Effector CD4-positive, alpha-beta T cell (primary cell): ENCODE data around the gene HTR2B.
"Not testable (repeated sequence)": the region's sequence is repeated elsewhere in the genome, so short reads cannot be mapped to it uniquely, and the experiment has no call there.

Experiments
- DNase-seq: peaks from one replicate; pipeline ENCODE4 v3.0.0-alpha.2; 2020

HTR2B gene

GRCh38 chr2:231133365-231134099, 8.7 kb upstream of the HTR2B start:
- no peak for DNase-seq

GRCh38 chr2:231132129-231132528, 7.3 kb upstream of the HTR2B start:
- DNase-seq: no peak

DNA sequence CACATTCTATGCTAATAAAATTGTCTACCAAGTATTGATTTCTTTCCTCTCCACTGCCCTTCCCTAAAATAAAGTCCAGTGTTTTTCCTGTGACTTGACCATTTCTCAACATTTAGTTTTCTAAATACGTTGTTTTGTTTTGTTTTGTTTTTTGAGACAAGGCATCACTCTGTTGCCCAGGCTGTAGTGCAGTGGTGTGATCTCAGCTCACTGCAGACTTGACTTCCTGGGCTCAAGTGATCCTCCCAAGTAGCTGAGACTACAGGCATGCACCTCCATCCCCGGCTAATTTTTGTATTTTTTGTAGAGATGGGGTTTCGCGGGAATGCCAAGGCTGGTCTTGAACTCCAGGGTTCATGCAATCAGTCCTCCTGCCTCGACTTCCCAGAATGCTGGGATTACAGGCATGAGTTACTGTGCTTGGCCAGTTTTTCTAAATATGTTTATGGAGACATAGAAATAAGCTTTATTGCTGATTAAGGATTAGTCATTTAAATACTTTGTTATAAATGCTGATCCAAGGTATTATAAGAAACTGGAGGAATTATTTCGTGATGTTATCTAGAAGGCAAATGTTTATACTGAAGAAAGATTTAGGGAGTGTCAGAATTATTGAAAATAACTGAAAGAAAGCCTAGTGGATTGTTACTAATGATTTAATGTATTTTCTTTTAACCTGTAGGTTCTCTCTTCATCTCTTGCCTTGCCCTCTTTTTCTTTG, 5.7 kb upstream of the HTR2B start:
- no peak for DNase-seq

GRCh38 chr2:231129216-231129615, 4.4 kb upstream of the HTR2B start:
- DNase-seq: no peak

- DNase-seq: no peak
These were observed 3.7 kb upstream of the HTR2B start for GRCh38 chr2:231128541-231128940.

GRCh38 chr2:231127936-231128335, 3.1 kb upstream of the HTR2B start:
- no peak for DNase-seq

- no peak for DNase-seq
These were observed 2.6 kb upstream of the HTR2B start for GRCh38 chr2:231127480-231127879.

DNA sequence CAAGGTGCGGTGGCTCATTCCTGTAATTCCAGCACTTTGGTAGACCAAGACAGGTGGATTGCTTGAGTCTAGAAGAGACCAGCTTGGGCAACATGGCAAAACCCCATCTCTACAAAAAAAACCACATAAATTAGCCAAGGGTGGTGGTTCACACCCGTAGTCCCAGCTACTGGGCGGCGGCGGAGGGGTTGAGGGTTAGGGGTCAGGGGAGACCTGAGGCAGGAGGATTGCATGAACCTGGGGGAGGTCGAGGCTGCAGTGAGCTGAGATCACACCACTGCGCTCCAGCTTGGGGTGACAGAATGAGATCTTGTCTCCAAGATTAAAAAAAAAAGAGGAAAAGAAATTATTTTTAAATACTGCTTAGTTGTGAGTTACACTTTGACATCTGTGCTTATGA, 1.3 kb upstream of the HTR2B start:
- no peak for DNase-seq

GRCh38 chr2:231123362-231123898, 1.4 kb downstream of the HTR2B start:
- DNase-seq: no peak

GRCh38 chr2:231118614-231118942, 6.3 kb downstream of the HTR2B start:
- DNase-seq: no peak

DNA sequence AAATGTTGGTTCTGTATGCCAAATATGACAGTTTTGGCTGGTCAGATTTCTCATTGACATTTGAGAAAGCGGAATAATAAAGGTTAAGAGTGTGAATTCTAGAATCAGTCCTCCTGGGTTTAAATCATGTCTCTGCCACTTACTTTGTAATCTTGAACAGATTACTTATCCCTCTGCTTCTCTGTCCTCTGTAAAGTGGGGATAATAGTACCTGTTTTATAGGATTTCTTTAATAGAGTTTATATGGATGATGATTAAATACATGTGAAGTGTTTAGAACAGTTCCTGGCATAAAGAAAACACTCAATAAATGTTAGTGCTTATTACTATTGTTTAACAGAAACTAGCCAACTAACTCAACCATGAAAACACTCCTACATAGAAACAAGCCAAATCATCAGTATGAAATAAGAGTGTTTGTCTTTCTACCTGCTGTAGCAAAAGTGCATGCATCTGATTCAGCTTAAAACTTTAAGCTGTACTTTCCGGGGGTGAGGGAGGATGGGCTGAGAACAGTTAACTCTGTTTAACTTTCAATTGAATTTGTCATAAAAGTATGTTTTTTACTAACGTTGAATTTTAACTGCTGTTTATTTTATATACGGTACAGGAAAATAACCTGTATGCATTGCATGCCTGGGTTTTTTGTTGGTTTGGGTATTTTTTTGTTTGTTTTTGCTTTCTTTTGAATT, 6.8 kb downstream of the HTR2B start:
- DNase-seq: no peak

- no peak for DNase-seq
These were observed 7.7 kb downstream of the HTR2B start for GRCh38 chr2:231117148-231117547.

DNA sequence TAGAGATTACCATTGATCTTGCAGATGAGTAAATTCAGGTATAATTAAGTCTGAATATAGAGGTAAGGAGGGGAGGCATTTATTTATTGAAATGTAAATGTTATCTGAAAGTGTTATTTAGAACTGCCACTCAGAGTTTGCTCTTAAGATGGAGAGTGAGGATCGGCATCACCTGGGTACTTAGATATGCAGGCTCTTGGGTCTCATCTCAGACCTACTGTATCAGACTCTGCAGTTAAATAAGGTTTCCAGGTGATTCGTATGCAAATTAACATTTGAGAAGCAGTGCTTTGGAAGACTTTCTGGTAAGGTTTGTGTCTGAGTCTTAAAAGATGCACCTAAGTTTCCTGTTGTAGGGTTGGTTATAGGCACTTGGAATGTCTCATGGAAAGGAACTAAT, 9.2 kb downstream of the HTR2B start:
- no peak for DNase-seq

DNA sequence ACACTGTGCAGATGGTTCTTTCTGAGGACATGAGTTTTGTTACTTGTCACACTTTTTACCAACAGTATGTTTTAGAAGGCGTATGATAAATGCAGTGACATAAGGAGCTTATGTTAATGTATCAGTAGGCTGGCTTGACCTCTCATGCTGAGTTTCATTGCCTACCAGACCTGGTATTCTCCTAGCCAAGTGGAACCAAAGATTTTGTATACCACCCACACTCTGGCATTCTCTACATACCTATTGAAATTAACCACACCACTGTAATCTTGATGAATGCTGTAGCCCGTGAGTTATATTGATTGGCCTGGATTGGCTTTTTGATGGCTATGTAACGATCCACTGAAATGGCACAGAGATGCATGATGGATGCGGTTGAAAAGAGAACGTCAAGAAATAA, 11.4 kb downstream of the HTR2B start:
- DNase-seq: no peak

DNA sequence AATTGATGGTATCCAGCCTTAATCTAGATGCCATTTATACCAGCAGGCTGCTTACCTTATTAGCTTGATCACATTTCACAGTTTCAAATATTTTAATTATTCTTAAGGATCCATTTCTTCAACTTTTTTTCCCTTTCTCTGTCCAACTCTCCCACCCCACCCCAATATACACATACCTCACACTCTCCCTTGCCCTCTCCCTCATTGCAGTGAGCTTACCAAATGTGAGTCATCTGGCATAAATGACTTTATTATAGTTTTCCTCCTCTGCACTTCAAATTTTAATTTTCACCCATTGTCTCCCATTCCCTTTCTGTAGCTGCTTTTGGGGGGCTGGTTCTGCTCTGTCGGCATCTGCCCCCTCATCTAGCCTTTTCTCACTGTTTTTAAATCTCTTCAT, 12.9 kb downstream of the HTR2B start:
- DNase-seq: no peak

- no peak for DNase-seq
These were observed 14.3 kb downstream of the HTR2B start for GRCh38 chr2:231110551-231110950.

- DNase-seq: peak; percentile 41
These were observed 20.6 kb downstream of the HTR2B start for GRCh38 chr2:231104115-231104713.

- no peak for DNase-seq
These were observed 22.1 kb downstream of the HTR2B start for GRCh38 chr2:231102772-231103171.

- no peak for DNase-seq
These were observed 23.9 kb downstream of the HTR2B start for GRCh38 chr2:231100990-231101389.

DNA sequence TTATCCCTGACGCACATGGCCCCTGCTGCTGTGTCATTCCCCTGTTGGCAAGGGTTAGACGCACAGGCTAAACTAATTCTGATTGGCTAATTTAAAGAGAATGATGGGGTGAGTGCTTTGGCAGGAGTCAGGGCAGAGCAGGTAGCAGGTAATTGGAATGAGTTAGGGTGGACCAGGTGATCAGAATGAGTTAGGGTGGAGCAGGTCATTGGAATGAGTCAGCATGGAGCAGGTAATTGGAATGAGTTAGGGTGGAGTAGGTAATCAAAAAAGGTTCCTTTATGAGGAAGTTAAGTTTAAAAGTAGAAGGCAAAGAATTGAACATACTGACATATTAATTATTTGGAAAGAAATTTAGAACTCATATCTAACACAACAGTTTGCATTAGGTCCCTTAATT, 24.5 kb downstream of the HTR2B start:
- not testable (repeated sequence) for DNase-seq

GRCh38 chr2:231099918-231100317, 24.9 kb downstream of the HTR2B start:
- DNase-seq: no peak

DNA sequence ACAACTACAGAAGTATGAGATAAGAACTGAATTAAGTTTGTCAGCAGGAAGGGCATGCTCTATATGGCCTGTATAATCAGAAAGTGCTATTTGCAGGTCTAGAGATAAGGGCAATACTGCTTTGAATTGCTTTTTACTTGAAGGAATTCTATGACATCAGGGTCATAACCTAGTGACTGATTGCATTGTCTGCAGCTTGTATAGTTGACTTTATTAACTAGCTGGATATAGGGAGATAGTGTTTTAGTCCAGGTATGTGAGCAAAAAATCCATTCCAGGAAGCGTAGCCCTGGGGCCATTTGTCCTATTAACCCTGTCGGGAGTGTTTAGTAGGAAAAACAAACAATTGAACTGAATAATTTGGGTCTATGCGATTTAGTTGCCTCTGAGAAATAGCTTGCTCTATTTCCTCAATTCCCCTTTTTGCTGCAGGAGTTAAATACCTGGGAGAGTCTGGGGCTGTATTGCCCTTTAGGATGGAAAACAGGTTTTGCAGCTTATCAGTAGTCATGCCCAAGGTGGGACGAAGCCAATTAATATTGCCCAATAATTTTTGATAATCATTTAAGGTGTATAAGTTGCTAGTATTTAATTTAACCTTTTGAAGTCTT, 30.0 kb downstream of the HTR2B start:
- DNase-seq: no peak

DNA sequence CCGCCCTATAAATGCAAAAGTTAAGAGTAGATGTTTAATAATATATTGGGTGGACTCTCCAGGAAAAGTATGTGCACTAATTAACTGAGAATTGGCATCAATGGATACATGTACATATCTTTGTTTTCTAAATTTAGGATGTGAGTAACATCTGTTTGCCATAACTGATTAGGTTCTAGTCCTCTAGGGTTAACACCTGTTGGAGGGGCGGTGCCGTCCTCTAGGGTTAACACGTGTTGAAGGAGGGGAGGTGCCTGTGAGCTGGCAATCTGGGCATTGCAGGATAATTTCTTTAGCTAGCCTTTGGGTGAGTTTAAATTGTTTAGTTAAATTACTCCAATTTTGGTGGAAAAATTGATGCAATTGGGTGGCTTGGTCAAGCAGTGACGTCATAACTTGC, 30.9 kb downstream of the HTR2B start:
- no peak for DNase-seq
